HCT116 (cell line): ENCODE measurements around the gene MYBPC3. TPM values are rescaled to one million over a fixed set of nuclear protein-coding genes. Genes with fewer than 3 reads are reported as not detected.

Experiments used
- ATAC-seq: fragments of 200-7000 bp; cut with Tn5 transposase; 2 replicates; pipeline ENCODE4 v1.9.1; 2020; ENCODE audit warnings: mild to moderate bottlenecking, moderate library complexity
- BruUV-seq: library from RNA; stranded (reverse); fragments of 400-500 nt; replicated peaks from 2 replicates; lab custom pipeline; 2021; lab: Mats Ljungman, UMichigan
- CTCF ChIA-PET: fragments of 300-600 bp; sonication (Branson Sonifier 250); formaldehyde crosslinking; loops from one replicate; lab custom pipeline; 2021; ENCODE audit warnings: antibody characterized with exemption; lab: Charles Lee
- POLR2A ChIA-PET: fragments of 300-600, 350-600 bp; sonication (Branson Sonifier 250); formaldehyde crosslinking; loops from one replicate; lab custom pipeline; 2021; ENCODE audit warnings: antibody characterized with exemption; lab: Charles Lee
- RAD21 ChIA-PET, 2 experiments: fragments of 300-600 bp; sonication (Branson Sonifier 250); formaldehyde crosslinking; loops; one replicate each; lab custom pipeline; 2023; ENCODE audit warnings: low total read pairs in 2 of 2; ENCODE audit not compliant: uncharacterized antibody in 2 of 2, unreplicated experiment in 2 of 2, low non-redundant PET in 1 of 2; lab: Charles Lee
- DNase-seq: peaks from one replicate; pipeline ENCODE4 v3.0.0-alpha.2; 2010; ENCODE audit warnings: low read depth, low spot score
- H2AFZ ChIP-seq: fragments of 200-600 bp; shearing (Covaris generic), sonication (generic); 2 replicates; pipeline ENCODE4 v1.6.1; 2017; ENCODE audit warnings: low read depth, mixed run types, mixed read lengths, antibody characterized with exemption, low read length; ENCODE audit not compliant: poor library complexity, severe bottlenecking
- H3K27ac ChIP-seq: 2 replicates; pipeline ENCODE4 v1.5.1; 2012; ENCODE audit warnings: low read depth, low read length
- H3K27me3 ChIP-seq: fragments of 200-600 bp; sonication (generic); 2 replicates; pipeline ENCODE4 v1.6.1; 2016; ENCODE audit warnings: mixed run types, low read length, mixed read lengths; ENCODE audit not compliant: insufficient read depth
- H3K36me3 ChIP-seq, 2 experiments: fragments of 200-500 bp in 1 of 2; fragments of 200-600 bp in 1 of 2; sonication (Bioruptor generic) in 1 of 2; sonication (generic) in 1 of 2; 2 replicates each; pipeline versions ENCODE4 v1.5.1 to v1.6.1; 2014 to 2016; ENCODE audit warnings: low read length in 2 of 2, inconsistent platforms in 1 of 2, mixed read lengths in 1 of 2, mixed run types in 1 of 2; ENCODE audit not compliant: insufficient read depth in 2 of 2, control insufficient read depth in 1 of 2
- H3K4me1 ChIP-seq, 2 experiments: fragments of 200-600 bp in 1 of 2; sonication (generic) in 1 of 2; 2 replicates each; pipeline versions ENCODE4 v1.5.1 to v1.6.1; 2012 to 2017; ENCODE audit warnings: low read length in 2 of 2, inconsistent platforms in 1 of 2, mild to moderate bottlenecking in 1 of 2, mixed read lengths in 1 of 2, mixed run types in 1 of 2, moderate library complexity in 1 of 2; ENCODE audit not compliant: insufficient read depth in 2 of 2, control insufficient read depth in 1 of 2
- H3K4me2 ChIP-seq: fragments of 200-600 bp; sonication (generic); 2 replicates; pipeline ENCODE4 v1.6.1; 2017; ENCODE audit warnings: mixed run types, low read length, mixed read lengths
- H3K4me3 ChIP-seq, 2 experiments: fragments of 200-600 bp in 1 of 2; sonication (generic) in 1 of 2; replicated peaks in 1 of 2; 2 replicates each; pipeline ENCODE4 v1.5.1; 2011 to 2016; ENCODE audit warnings: low read length in 2 of 2, control low read depth in 1 of 2, low read depth in 1 of 2, mild to moderate bottlenecking in 1 of 2, mixed read lengths in 1 of 2, mixed run types in 1 of 2
- H3K79me2 ChIP-seq: fragments of 200-600 bp; sonication (generic); 2 replicates; pipeline ENCODE4 v1.6.1; 2017; ENCODE audit warnings: mild to moderate bottlenecking, mixed run types, low read length, moderate library complexity, mixed read lengths; ENCODE audit not compliant: insufficient read depth
- H3K9ac ChIP-seq: fragments of 200-600 bp; sonication (generic); 2 replicates; pipeline ENCODE4 v1.6.1; 2016; ENCODE audit warnings: low read length, mixed read lengths
- H3K9me2 ChIP-seq: fragments of 200-600 bp; sonication (generic), shearing (Covaris generic); 2 replicates; pipeline ENCODE4 v1.6.1; 2017; ENCODE audit warnings: mixed run types, mild to moderate bottlenecking, moderate library complexity; ENCODE audit not compliant: insufficient read depth
- H3K9me3 ChIP-seq, 2 experiments: fragments of 200-500 bp in 1 of 2; fragments of 200-600 bp in 1 of 2; sonication (Bioruptor generic) in 1 of 2; sonication (generic) in 1 of 2; 2 replicates each; pipeline ENCODE4 v1.6.1; 2014 to 2017; ENCODE audit warnings: low read length in 2 of 2, mixed read lengths in 2 of 2, inconsistent platforms in 1 of 2, low read depth in 1 of 2, mild to moderate bottlenecking in 1 of 2, mixed run types in 1 of 2, moderate library complexity in 1 of 2; ENCODE audit not compliant: control insufficient read depth in 1 of 2, insufficient read depth in 1 of 2
- H4K20me1 ChIP-seq: fragments of 200-600 bp; sonication (generic), shearing (Covaris generic); 2 replicates; pipeline ENCODE4 v1.6.1; 2017; ENCODE audit warnings: mixed run types, mild to moderate bottlenecking, moderate library complexity; ENCODE audit not compliant: insufficient read depth
- CBX3 ChIP-seq: IDR thresholded peaks from 2 replicates; pipeline ENCODE4 v1.6.1; 2012; ENCODE audit warnings: low read depth
- ELF1 ChIP-seq: IDR thresholded peaks from 2 replicates; pipeline ENCODE4 v1.6.1; 2012; ENCODE audit warnings: low read depth, borderline replicate concordance
- EZH2 ChIP-seq: fragments of 200-600 bp; sonication (generic); IDR thresholded peaks from 2 replicates; pipeline ENCODE4 v1.6.1; 2017; ENCODE audit warnings: antibody characterized with exemption, mixed run types
- EZH2phosphoT487 ChIP-seq: fragments of 200-600 bp; IDR thresholded peaks from 2 replicates; pipeline ENCODE4 v1.6.1; 2018; ENCODE audit warnings: antibody characterized with exemption, borderline replicate concordance
- FOSL1 ChIP-seq: IDR thresholded peaks from 2 replicates; pipeline ENCODE4 v1.6.1; 2012; ENCODE audit warnings: low read depth
- JUND ChIP-seq: IDR thresholded peaks from 2 replicates; pipeline ENCODE4 v1.6.1; 2012
- POLR2A ChIP-seq: IDR thresholded peaks from 2 replicates; pipeline ENCODE4 v1.7.0; 2011; ENCODE audit warnings: borderline replicate concordance; ENCODE audit not compliant: insufficient read depth, insufficient read length; ENCODE audit errors: extremely low read depth
- POLR2AphosphoS5 ChIP-seq: IDR thresholded peaks from 2 replicates; pipeline ENCODE4 v1.6.1; 2011; ENCODE audit warnings: mild to moderate bottlenecking, low read depth, low read length, moderate library complexity
- RAD21 ChIP-seq: IDR thresholded peaks from 2 replicates; pipeline ENCODE4 v1.6.1; 2012; ENCODE audit warnings: low read depth, mild to moderate bottlenecking
- REST ChIP-seq: IDR thresholded peaks from 2 replicates; pipeline ENCODE4 v1.6.1; 2012; ENCODE audit warnings: low read depth
- SIN3A ChIP-seq: IDR thresholded peaks from 2 replicates; pipeline ENCODE4 v1.6.1; 2012; ENCODE audit warnings: low read depth
- SP1 ChIP-seq: IDR thresholded peaks from 2 replicates; pipeline ENCODE4 v1.6.1; 2012; ENCODE audit warnings: low read depth
- SRF ChIP-seq: IDR thresholded peaks from 2 replicates; pipeline ENCODE4 v1.6.1; 2012; ENCODE audit warnings: low read depth
- TCF7L2 ChIP-seq: IDR thresholded peaks from 2 replicates; pipeline ENCODE4 v1.7.0; 2011; ENCODE audit warnings: borderline replicate concordance, inconsistent platforms; ENCODE audit not compliant: insufficient read depth, insufficient read length; ENCODE audit errors: extremely low read depth
- YY1 ChIP-seq: IDR thresholded peaks from 2 replicates; pipeline ENCODE4 v1.6.1; 2011; ENCODE audit warnings: low read length, low read depth, moderate library complexity, mild to moderate bottlenecking; ENCODE audit not compliant: insufficient replicate concordance; ENCODE audit errors: extremely low read depth
- ZFX ChIP-seq: fragments of 450-650 bp; IDR thresholded peaks from 2 replicates; pipeline ENCODE4 v1.6.1; 2017
- ZNF274 ChIP-seq: fragments of 200-500 bp; sonication (Bioruptor generic); IDR thresholded peaks from 2 replicates; pipeline ENCODE4 v1.6.1; 2014; ENCODE audit warnings: mild to moderate bottlenecking, low read depth, low read length, inconsistent platforms
- intact Hi-C: fragments of 100-400 bp; cut with micrococcal nuclease; formaldehyde crosslinking; loops from 2 replicates; pipeline ENCODE4 v1.10.0; 2022
- total RNA-seq: library from RNA; stranded (reverse); gene quantifications from one replicate; pipeline ENCODE4 v1.2.1, GENCODE V29; 2021; ENCODE audit not compliant: unreplicated experiment
- TF ChIP-seq, protein P1 (sequence below), 3 experiments: fragments of 200-600 bp in 1 of 3; sonication (generic) in 1 of 3; IDR thresholded peaks in 2 of 3; conservative IDR thresholded peaks in 1 of 3; 2 replicates each; pipeline ENCODE4 v1.5.1; 2012 to 2017; ENCODE audit warnings: low read depth in 2 of 3, low read length in 2 of 3, antibody characterized with exemption in 1 of 3, borderline replicate concordance in 1 of 3, control low read depth in 1 of 3, mild to moderate bottlenecking in 1 of 3, mixed read lengths in 1 of 3, mixed run types in 1 of 3, moderate library complexity in 1 of 3; ENCODE audit not compliant: insufficient read depth in 1 of 3
- TF ChIP-seq, protein P2 (sequence below): IDR thresholded peaks from 2 replicates; pipeline ENCODE4 v1.6.1; 2012
- TF ChIP-seq, protein P3 (sequence below): IDR thresholded peaks from 2 replicates; pipeline ENCODE4 v1.6.1; 2012

The MYBPC3 gene
- total RNA-seq, 1 experiment from 2014 or later: 0.25 TPM

GRCh38 chr11:47318166-47318565 is 34.3 kb downstream of the MYBPC3 start:
- ChIA-PET POLR2A (no interaction called here), RAD21 (no interaction called here), CTCF (no interaction called here)
- ATAC-seq: no peak
- no peak for DNase-seq
- no peaks in the 10 kb centered on the region for H3K79me2 ChIP-seq
- BruUV-seq: no TSS peak
- no peaks in the 10 kb centered on the region for H3K9me3 ChIP-seq
- H3K4me1 ChIP-seq: no peaks in the 10 kb centered on the region
- no peaks in the 10 kb centered on the region for H4K20me1 ChIP-seq
- H3K36me3 ChIP-seq: peaks cover 3 to 21% of the 10 kb centered on the region in 2 experiments; a peak in 3 of 4 replicates
- no peak overlapping the region for H3K4me2 ChIP-seq
- H3K27me3 ChIP-seq: no peaks in the 10 kb centered on the region
- TF ChIP-seq, protein P1, sequence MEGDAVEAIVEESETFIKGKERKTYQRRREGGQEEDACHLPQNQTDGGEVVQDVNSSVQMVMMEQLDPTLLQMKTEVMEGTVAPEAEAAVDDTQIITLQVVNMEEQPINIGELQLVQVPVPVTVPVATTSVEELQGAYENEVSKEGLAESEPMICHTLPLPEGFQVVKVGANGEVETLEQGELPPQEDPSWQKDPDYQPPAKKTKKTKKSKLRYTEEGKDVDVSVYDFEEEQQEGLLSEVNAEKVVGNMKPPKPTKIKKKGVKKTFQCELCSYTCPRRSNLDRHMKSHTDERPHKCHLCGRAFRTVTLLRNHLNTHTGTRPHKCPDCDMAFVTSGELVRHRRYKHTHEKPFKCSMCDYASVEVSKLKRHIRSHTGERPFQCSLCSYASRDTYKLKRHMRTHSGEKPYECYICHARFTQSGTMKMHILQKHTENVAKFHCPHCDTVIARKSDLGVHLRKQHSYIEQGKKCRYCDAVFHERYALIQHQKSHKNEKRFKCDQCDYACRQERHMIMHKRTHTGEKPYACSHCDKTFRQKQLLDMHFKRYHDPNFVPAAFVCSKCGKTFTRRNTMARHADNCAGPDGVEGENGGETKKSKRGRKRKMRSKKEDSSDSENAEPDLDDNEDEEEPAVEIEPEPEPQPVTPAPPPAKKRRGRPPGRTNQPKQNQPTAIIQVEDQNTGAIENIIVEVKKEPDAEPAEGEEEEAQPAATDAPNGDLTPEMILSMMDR (IDR thresholded peaks at IDR 0.05 in 2 of 3, conservative IDR thresholded peaks at IDR 0.05 in 1 of 3; ENCODE audit: borderline replicate concordance in 1 of 3, insufficient read depth in 1 of 3, low read depth in 2 of 3, low read length in 2 of 3): no peak
- TF ChIP-seq RAD21 (no peak), POLR2A (no peak), ELF1 (no peak), SRF (no peak), SP1 (no peak), ZFX (no peak), JUND (no peak), REST (no peak), FOSL1 (no peak), POLR2AphosphoS5 (no peak), ZNF274 (no peak), YY1 (no peak), SIN3A (no peak), CBX3 (no peak), EZH2phosphoT487 (no peak), TCF7L2 (no peak), EZH2 (no peak)
- TF ChIP-seq, protein P2, sequence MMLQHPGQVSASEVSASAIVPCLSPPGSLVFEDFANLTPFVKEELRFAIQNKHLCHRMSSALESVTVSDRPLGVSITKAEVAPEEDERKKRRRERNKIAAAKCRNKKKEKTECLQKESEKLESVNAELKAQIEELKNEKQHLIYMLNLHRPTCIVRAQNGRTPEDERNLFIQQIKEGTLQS: no peak
- TF ChIP-seq, protein P3, sequence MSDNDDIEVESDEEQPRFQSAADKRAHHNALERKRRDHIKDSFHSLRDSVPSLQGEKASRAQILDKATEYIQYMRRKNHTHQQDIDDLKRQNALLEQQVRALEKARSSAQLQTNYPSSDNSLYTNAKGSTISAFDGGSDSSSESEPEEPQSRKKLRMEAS: no peak
- TF ChIP-seq, all 23 proteins: peak for 0
- Histone ChIP-seq H3K4me3 (no peak overlapping the region), H2AFZ (no peak overlapping the region), H3K27ac (no peak overlapping the region), H3K9ac (no peak overlapping the region), H3K9me2 (no peaks in the 10 kb centered on the region)
- intact Hi-C loops: no loop called here
